Measurements from ENCODE around the gene CELF3.

DNA sequence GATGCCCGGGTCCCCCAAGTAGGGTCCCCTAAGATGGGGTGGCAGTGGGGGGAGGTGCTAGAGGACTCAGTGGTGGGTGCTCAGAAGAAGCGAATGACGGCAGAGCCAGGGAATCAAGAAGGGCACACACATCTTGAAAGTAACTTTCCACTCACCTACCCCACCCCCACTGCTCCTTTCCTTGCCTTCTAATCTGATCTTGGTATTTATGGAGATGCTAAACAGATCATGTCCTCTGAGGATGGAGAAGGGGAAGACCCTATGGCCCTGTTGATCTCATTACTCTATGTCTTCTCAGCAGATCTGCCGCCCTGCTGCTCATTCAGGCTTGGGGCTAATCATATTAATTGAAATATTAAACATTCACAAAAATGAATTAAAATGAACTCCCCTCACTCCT lies 2.1 kb upstream of the CELF3 start:
- TF ChIP-seq GATA2 (IDR thresholded peaks at IDR 0.05; ENCODE audit: low read depth, low read length): no peak
- no peak for TF ChIP-seq GATA3 (IDR thresholded peaks at IDR 0.05; ENCODE audit: low read depth, low read length)
